ENCODE data around the gene SLC34A2.

The SLC34A2 gene

GRCh38 chr4:25662306-25662705, 6.7 kb downstream of the SLC34A2 start:
- no peak for DNase-seq (ENCODE audit: low spot score)

GRCh38 chr4:25663781-25664180, 8.1 kb downstream of the SLC34A2 start:
- no peak for DNase-seq (ENCODE audit: low spot score)

GRCh38 chr4:25666031-25666630, 10.5 kb downstream of the SLC34A2 start:
- DNase-seq (ENCODE audit: low spot score) = no peak

- no peak for DNase-seq (ENCODE audit: low spot score)
Measured at GRCh38 chr4:25667931-25668557, 12.4 kb downstream of the SLC34A2 start.

- no peak for DNase-seq (ENCODE audit: low spot score)
Measured at GRCh38 chr4:25670991-25671390, 15.3 kb downstream of the SLC34A2 start.

- DNase-seq (ENCODE audit: low spot score) = no peak
Measured at GRCh38 chr4:25672756-25673155, 17.1 kb downstream of the SLC34A2 start.

- DNase-seq (ENCODE audit: low spot score) = no peak
Measured at GRCh38 chr4:25674386-25674785, 18.7 kb downstream of the SLC34A2 start.

- DNase-seq (ENCODE audit: low spot score) = no peak
Measured at GRCh38 chr4:25676221-25676620, 20.6 kb downstream of the SLC34A2 start.

- DNase-seq (ENCODE audit: low spot score) = no peak
Measured at GRCh38 chr4:25677157-25677556, 21.5 kb downstream of the SLC34A2 start.

GRCh38 chr4:25677943-25678342, 22.3 kb downstream of the SLC34A2 start:
- DNase-seq (ENCODE audit: low spot score) = no peak

GRCh38 chr4:25687773-25688172, 32.1 kb downstream of the SLC34A2 start:
- no peak for DNase-seq (ENCODE audit: low spot score)

- DNase-seq (ENCODE audit: low spot score) = peak; percentile 24
Measured at GRCh38 chr4:25694466-25694865, 38.8 kb downstream of the SLC34A2 start.

GRCh38 chr4:25696409-25696808, 40.8 kb downstream of the SLC34A2 start:
- DNase-seq (ENCODE audit: low spot score) = no peak

GRCh38 chr4:25697516-25697915, 41.9 kb downstream of the SLC34A2 start:
- no peak for DNase-seq (ENCODE audit: low spot score)

GRCh38 chr4:25700661-25701060, 45.0 kb downstream of the SLC34A2 start:
- DNase-seq (ENCODE audit: low spot score) = no peak

- peak; percentile 76 for DNase-seq (ENCODE audit: low spot score)
Measured at GRCh38 chr4:25702848-25703247, 47.2 kb downstream of the SLC34A2 start.

GRCh38 chr4:25703731-25704388, 48.2 kb downstream of the SLC34A2 start:
- DNase-seq (ENCODE audit: low spot score) = peak; percentile 20

- no peak for DNase-seq (ENCODE audit: low spot score)
Measured at GRCh38 chr4:25704516-25704915, 48.9 kb downstream of the SLC34A2 start.

- DNase-seq (ENCODE audit: low spot score) = no peak
Measured at GRCh38 chr4:25710637-25711036, 55.0 kb downstream of the SLC34A2 start.

GRCh38 chr4:25712611-25713010, 57.0 kb downstream of the SLC34A2 start:
- no peak for DNase-seq (ENCODE audit: low spot score)

GRCh38 chr4:25713812-25714211, 58.2 kb downstream of the SLC34A2 start:
- no peak for DNase-seq (ENCODE audit: low spot score)

GRCh38 chr4:25722964-25723363, 67.3 kb downstream of the SLC34A2 start:
- DNase-seq (ENCODE audit: low spot score) = no peak

GRCh38 chr4:25723409-25723808, 67.8 kb downstream of the SLC34A2 start:
- DNase-seq (ENCODE audit: low spot score) = no peak

- DNase-seq (ENCODE audit: low spot score) = no peak
Measured at GRCh38 chr4:25725870-25726269, 70.2 kb downstream of the SLC34A2 start.

All from GM03348 (cell line).